BE2C (cell line): ENCODE measurements around the gene MYLK3.

Source experiments
- DNase-seq: peaks from one replicate; pipeline ENCODE4 v3.0.0-alpha.2; 2020
- H3K27me3 ChIP-seq: fragments of 250-450 bp; sonication (Bioruptor Pico); 2 replicates; pipeline ENCODE4 v1.5.1; 2020; ENCODE audit warnings: mild to moderate bottlenecking
- H3K36me3 ChIP-seq: fragments of 250-450 bp; sonication (Bioruptor Pico); 2 replicates; pipeline ENCODE4 v1.5.1; 2020; ENCODE audit warnings: mild to moderate bottlenecking
- H3K4me1 ChIP-seq: fragments of 250-450 bp; sonication (Bioruptor Pico); 2 replicates; pipeline ENCODE4 v1.5.1; 2020
- H3K4me3 ChIP-seq: 2 replicates; pipeline ENCODE4 v1.5.1; 2011; ENCODE audit warnings: low read depth, low read length
- H3K9me3 ChIP-seq: fragments of 250-450 bp; sonication (Bioruptor Pico); 2 replicates; pipeline ENCODE4 v1.5.1; 2020
- TF ChIP-seq, protein P1 (sequence below): IDR thresholded peaks from 2 replicates; pipeline ENCODE4 v1.5.1; 2012; ENCODE audit warnings: mild to moderate bottlenecking, low read depth, low read length

The MYLK3 gene

DNA sequence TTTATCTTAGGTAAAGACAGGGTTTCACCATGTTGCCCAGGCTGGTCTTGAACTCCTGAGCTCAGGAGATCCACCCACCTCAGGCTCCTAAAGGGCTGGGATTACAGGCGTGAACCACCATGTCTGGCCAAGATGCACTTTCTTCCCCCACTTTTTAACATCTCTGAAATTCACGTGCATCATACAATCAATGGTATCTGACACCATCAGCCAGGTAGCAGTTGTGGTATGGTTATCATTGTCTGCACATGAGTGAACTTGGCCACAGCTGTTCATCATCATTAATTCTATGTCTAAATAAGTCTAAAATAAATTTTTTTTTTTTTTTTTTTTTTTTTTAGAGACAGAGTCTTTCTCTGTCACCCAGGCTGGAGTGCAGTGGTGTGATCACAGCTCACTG lies 34.2 kb upstream of the MYLK3 start:
- Histone ChIP-seq H3K9me3 (no peaks in the 10 kb centered on the region), H3K36me3 (no peaks in the 10 kb centered on the region), H3K4me3 (no peak overlapping the region), H3K27me3 (no peaks in the 10 kb centered on the region), H3K4me1 (no peaks in the 10 kb centered on the region)
- TF ChIP-seq, protein P1, sequence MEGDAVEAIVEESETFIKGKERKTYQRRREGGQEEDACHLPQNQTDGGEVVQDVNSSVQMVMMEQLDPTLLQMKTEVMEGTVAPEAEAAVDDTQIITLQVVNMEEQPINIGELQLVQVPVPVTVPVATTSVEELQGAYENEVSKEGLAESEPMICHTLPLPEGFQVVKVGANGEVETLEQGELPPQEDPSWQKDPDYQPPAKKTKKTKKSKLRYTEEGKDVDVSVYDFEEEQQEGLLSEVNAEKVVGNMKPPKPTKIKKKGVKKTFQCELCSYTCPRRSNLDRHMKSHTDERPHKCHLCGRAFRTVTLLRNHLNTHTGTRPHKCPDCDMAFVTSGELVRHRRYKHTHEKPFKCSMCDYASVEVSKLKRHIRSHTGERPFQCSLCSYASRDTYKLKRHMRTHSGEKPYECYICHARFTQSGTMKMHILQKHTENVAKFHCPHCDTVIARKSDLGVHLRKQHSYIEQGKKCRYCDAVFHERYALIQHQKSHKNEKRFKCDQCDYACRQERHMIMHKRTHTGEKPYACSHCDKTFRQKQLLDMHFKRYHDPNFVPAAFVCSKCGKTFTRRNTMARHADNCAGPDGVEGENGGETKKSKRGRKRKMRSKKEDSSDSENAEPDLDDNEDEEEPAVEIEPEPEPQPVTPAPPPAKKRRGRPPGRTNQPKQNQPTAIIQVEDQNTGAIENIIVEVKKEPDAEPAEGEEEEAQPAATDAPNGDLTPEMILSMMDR: no peak
- no peak for DNase-seq

DNA sequence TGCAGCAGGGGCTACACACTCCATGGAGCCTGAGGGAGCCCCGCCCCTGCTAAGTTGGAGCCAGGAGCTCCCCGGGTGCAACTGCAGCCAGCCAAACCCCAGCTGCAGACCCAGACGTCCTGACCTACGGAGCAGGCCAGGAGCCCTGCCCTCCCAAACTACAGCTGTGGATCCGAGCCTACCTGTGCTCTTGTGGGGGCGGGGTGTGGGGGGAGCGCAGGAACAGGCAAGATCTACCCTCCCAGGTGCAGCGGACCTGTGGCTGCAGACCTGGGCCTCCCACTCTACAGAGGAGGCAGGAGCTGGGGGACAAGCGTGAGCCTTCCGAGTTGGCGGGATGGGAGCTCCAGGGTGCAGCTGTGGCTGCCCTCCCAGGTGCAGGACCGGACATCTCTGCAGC lies 29.7 kb upstream of the MYLK3 start:
- TF ChIP-seq, protein P1: no peak
- H3K9me3 ChIP-seq: no peaks in the 10 kb centered on the region
- no peaks in the 10 kb centered on the region for H3K27me3 ChIP-seq
- no peak overlapping the region for H3K4me3 ChIP-seq
- no peak for DNase-seq
- no peaks in the 10 kb centered on the region for H3K4me1 ChIP-seq
- no peaks in the 10 kb centered on the region for H3K36me3 ChIP-seq

DNA sequence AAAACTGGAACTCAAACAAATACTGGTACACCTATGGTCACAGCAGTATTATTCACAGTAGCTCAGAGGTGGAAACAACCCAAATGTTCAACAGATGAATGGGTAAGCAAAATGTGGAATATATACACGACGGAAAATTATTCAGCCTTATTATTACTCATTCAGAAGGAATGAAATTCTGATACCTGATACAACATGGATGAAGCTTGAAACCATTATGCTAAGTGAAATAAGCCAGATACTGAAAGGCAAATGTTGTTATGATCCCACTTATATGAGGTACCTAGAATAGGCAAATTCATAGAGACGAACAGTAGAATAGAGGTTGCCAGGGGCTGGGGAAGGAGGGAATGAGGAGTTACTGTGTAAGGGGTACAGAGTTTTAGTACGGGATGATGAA lies 27.1 kb upstream of the MYLK3 start:
- Histone ChIP-seq H3K9me3 (no peaks in the 10 kb centered on the region), H3K4me3 (no peak overlapping the region), H3K36me3 (no peaks in the 10 kb centered on the region), H3K27me3 (no peaks in the 10 kb centered on the region; the same call in 1 of the 2 replicates), H3K4me1 (no peaks in the 10 kb centered on the region)
- TF ChIP-seq, protein P1: no peak
- no peak for DNase-seq

DNA sequence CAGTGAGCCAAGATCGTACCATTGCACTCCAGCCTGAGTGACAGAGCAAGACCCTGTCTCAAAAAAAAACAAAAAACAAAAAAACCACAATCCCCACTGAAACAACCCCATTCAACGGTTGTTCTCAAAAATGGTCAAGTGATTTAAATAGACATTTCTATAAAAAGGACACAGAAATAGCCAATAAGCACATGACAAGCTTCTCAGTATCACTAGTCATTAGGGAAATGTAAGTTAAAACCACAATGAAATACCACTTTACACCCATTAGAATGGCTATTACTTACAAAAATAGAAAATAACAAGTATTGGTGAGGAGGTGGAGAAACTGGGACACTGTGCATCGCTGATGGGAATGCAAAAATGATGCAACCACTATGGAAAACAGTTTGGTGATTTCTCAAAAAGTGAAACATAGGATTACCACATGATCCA lies 26.6 kb upstream of the MYLK3 start:
- DNase-seq: no peak
- H3K27me3 ChIP-seq: no peaks in the 10 kb centered on the region; the same call in 1 of the 2 replicates
- H3K4me3 ChIP-seq: no peak overlapping the region
- no peaks in the 10 kb centered on the region for H3K4me1 ChIP-seq
- no peaks in the 10 kb centered on the region for H3K9me3 ChIP-seq
- H3K36me3 ChIP-seq: no peaks in the 10 kb centered on the region
- TF ChIP-seq, protein P1: no peak

DNA sequence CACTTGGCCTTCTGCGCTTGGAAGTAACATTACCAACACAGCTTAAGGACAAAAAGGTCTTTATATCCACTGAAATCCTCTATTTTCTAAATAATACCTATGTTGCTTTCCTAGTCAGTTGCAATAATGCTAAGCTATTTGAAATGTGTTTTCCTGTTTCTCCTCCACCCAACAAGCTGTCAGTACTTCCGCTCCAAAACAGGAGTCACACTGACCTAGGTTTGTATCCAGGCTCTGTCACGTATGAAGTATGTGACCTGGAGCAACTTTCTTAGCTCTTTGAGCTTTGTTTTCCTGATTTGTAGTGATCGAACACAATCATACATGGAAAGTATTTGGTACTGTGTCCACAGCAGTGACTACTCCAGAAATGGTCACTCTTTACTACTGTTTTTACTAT lies 24.3 kb upstream of the MYLK3 start:
- H3K9me3 ChIP-seq: no peaks in the 10 kb centered on the region
- no peak overlapping the region for H3K4me3 ChIP-seq
- no peak for DNase-seq
- no peaks in the 10 kb centered on the region for H3K36me3 ChIP-seq
- no peaks in the 10 kb centered on the region for H3K4me1 ChIP-seq
- TF ChIP-seq, protein P1: no peak
- no peaks in the 10 kb centered on the region; the same call in 1 of the 2 replicates for H3K27me3 ChIP-seq

DNA sequence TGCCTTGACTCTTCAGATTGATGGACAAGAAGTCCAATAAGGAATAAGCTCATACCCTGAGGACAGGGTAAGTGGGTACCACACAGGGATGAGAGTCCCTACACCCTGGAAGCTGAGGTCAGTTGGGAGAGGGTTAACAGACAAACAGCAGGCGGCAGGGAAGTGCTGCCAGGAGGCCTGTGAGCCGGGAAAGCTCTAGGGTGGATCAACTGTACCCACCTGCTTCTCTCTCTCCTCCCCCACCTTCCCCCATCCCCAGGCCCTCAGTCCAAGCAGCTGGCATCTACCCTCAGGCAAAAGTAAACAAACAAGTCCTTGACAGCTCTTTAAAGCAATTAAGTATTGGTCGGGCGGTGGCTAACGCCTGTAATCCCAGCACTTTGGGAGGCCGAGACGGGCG lies 20.7 kb upstream of the MYLK3 start:
- TF ChIP-seq, protein P1: no peak
- no peak overlapping the region for H3K4me3 ChIP-seq

More for the DNA sequence above, 20.7 kb upstream of the MYLK3 start:
- Histone ChIP-seq H3K27me3 (no peaks in the 10 kb centered on the region; the same call in 1 of the 2 replicates), H3K4me1 (no peaks in the 10 kb centered on the region), H3K9me3 (no peaks in the 10 kb centered on the region), H3K36me3 (no peaks in the 10 kb centered on the region)
- no peak for DNase-seq
